Esophagus muscularis mucosa (tissue), 4 donors: ENCODE data around the gene TEX48. TPM values are rescaled to one million over a fixed set of nuclear protein-coding genes. Genes with fewer than 3 reads are reported as not detected.

Experiments
- DNase-seq: peaks from one replicate; pipeline ENCODE4 v3.0.0-alpha.2; 2017; ENCODE audit errors: extremely low spot score
- H3K27ac ChIP-seq, 4 donors: fragments of 200-600 bp; sonication (generic); replicated peaks in 1 of 4; 1 replicate in 3 of 4; 2 replicates in 1 of 4; pipeline ENCODE4 v1.5.1; 2016 to 2019; ENCODE audit warnings: mild to moderate bottlenecking in 1 of 4
- H3K27me3 ChIP-seq, 4 donors: fragments of 200-600 bp; sonication (generic); one replicate each; pipeline versions ENCODE4 v1.5.1 to v1.6.0; 2016 to 2019
- H3K36me3 ChIP-seq, 4 donors: fragments of 200-600 bp; sonication (generic); one replicate each; pipeline ENCODE4 v1.5.1; 2016 to 2019
- H3K4me1 ChIP-seq, 4 donors: fragments of 200-600 bp; sonication (generic); one replicate each; pipeline ENCODE4 v1.5.1; 2016 to 2019
- H3K4me3 ChIP-seq, 4 donors: fragments of 200-600 bp; sonication (generic); 1 replicate in 2 of 4; 2 replicates in 2 of 4; pipeline ENCODE4 v1.5.1; 2016 to 2019; ENCODE audit warnings: mild to moderate bottlenecking in 4 of 4, moderate library complexity in 1 of 4
- H3K9me3 ChIP-seq, 4 donors: fragments of 200-600 bp; sonication (generic); 1 replicate in 3 of 4; 2 replicates in 1 of 4; pipeline ENCODE4 v1.5.1; 2016 to 2019
- CTCF ChIP-seq, 3 experiments: fragments of 200-600 bp in 2 of 3; fragments of 450-650 bp in 1 of 3; sonication (generic) in 2 of 3; IDR thresholded peaks; one replicate each; pipeline ENCODE4 v1.5.1; 2017 to 2019; ENCODE audit warnings: antibody characterized with exemption in 3 of 3, mild to moderate bottlenecking in 2 of 3, moderate library complexity in 1 of 3
- EP300 ChIP-seq: sonication (generic); formaldehyde crosslinking; IDR thresholded peaks from one replicate; pipeline ENCODE4 v1.6.1; 2017; ENCODE audit warnings: antibody characterized with exemption
- POLR2A ChIP-seq: fragments of 450-650 bp; IDR thresholded peaks from one replicate; pipeline ENCODE4 v1.6.1; 2017; ENCODE audit warnings: antibody characterized with exemption, moderate library complexity, mild to moderate bottlenecking, low read depth
- POLR2AphosphoS5 ChIP-seq, 2 donors: sonication (generic); formaldehyde crosslinking; IDR thresholded peaks; one replicate each; pipeline ENCODE4 v1.6.1; 2017; ENCODE audit warnings: antibody characterized with exemption in 2 of 2
- WGBS: methylation state at CpG from one replicate; pipeline ENCODE4 v1.1.5; 2018; 5-methylcytosine and 5-hydroxymethylcytosine counted together
- intact Hi-C: fragments of 100-400 bp; cut with DNase I; formaldehyde crosslinking; loops from one replicate; pipeline ENCODE4 v1.15.1; 2023
- total RNA-seq, 4 donors: library from RNA; depleted of rRNA; stranded (reverse); fragments of >200 nt; gene quantifications; one replicate each; pipeline versions ENCODE4 v1.1.0 to v1.2.1, GENCODE V29; 2016

TEX48 gene
- total RNA-seq, 4 donors from 2014 or later, result not detected

DNA sequence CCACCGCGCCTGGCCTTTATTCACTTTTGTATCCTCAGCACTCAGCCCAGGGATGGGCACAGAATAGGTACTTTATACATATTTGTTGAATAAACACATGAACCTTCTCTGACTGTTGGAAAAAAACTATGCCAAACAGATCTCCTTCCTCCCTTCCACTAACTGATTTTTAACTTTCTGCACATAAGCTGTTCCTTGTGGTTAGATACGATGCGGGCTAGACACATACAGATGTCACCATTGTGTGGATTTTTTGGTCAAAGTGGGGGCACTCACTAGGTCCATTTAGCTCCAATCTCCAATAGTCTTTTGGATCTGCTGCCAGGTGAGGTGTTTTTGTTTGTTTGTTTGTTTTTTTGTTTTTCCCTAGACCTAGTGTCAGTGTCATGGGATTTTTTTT, 5.1 kb downstream of the TEX48 start:
- intact Hi-C loops, result no loop called here
- Histone ChIP-seq H3K9me3 (no peaks in the 10 kb centered on the region), H3K4me3 (no peak overlapping the region), H3K27ac (no peak overlapping the region), H3K4me1 (peaks cover 0 to 15% (median 8%) of the 10 kb centered on the region in 4 donors), H3K36me3 (no peaks in the 10 kb centered on the region), H3K27me3 (no peaks in the 10 kb centered on the region)
- DNase-seq, result no peak
- WGBS, result 94% methylated on average over 4 of the region's 4 CpGs
- TF ChIP-seq POLR2AphosphoS5 (IDR thresholded peaks at IDR 0.05) (no peak), EP300 (no peak), POLR2A (no peak), CTCF (IDR thresholded peaks at IDR 0.05) (no peak)

- WGBS, result 82% methylated on average over 3 of the region's 3 CpGs
- Histone ChIP-seq H3K4me1 (peaks cover 0 to 15% (median 8%) of the 10 kb centered on the region in 4 donors), H3K27me3 (no peaks in the 10 kb centered on the region), H3K36me3 (no peaks in the 10 kb centered on the region), H3K27ac (no peak overlapping the region), H3K4me3 (no peak overlapping the region), H3K9me3 (no peaks in the 10 kb centered on the region)
- intact Hi-C loops, result no loop called here
- DNase-seq, result no peak
- TF ChIP-seq CTCF (IDR thresholded peaks at IDR 0.05) (no peak), POLR2AphosphoS5 (IDR thresholded peaks at IDR 0.05) (no peak), POLR2A (no peak), EP300 (no peak)
These were observed 7.0 kb downstream of the TEX48 start for GRCh38 chr9:114674798-114675540.

DNA sequence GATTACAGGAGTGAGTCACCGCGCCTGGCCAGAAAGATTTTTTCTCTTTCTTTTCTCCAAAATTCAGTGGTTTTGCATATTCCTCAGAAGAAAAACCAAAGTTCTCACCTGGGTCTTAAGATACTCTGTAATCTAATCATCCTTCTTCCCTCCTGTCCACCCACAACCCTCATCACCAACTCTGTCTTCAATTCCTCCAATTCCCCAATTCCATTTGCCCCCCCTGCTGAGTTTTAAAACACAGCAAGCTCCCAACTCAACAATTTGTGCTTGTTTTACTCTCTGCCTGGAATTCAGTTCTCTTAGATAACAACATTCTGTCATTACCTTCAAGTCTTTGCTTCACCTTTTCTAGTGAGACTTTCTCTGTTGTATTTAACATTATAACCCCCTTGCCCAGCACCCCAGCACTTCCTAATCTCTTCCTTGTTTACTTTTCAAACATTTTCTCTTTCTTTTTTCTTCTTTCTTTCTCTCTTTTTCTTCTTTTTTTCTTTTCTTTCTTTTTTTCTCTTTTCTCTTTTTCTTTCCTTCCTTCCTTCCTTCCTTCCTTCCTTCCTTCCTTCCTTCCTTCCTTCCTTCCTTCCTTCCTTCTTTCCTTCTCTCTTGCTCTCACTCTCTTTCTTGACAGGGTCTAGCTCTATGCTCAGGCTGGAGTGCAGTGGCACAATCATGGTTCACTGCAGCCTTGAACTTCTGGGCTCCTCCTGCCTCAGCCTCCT, 7.8 kb downstream of the TEX48 start:
- Histone ChIP-seq H3K27me3 (no peaks in the 10 kb centered on the region), H3K4me1 (peaks cover 0 to 15% (median 8%) of the 10 kb centered on the region in 4 donors), H3K9me3 (no peaks in the 10 kb centered on the region), H3K4me3 (no peak overlapping the region), H3K27ac (no peak overlapping the region), H3K36me3 (no peaks in the 10 kb centered on the region)
- WGBS, result 85% methylated on average over 2 of the region's 2 CpGs
- TF ChIP-seq CTCF (IDR thresholded peaks at IDR 0.05) (no peak), POLR2AphosphoS5 (IDR thresholded peaks at IDR 0.05) (no peak), EP300 (no peak), POLR2A (no peak)
- intact Hi-C loops, result no loop called here
- no peak for DNase-seq

DNA sequence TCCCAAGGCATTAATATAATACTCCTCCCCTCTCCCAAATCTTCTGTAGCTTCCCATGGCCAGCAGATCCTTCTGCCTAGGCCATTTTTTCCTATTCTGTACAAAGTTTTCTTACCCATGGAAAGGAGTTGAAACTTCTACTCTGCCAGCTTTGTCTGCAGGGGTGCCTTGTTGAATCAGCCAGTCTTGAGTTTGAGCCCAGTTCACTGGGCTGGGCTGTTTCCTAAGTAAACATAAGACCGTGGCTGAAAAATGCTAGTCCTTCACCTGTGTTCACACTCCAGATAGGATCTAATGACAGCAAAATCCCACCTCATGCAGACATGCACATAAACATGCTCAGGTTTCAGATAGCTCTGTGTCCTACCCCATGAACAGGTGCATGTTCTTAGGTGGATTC, 10.4 kb downstream of the TEX48 start:
- Histone ChIP-seq H3K4me3 (no peak overlapping the region), H3K27ac (no peak overlapping the region), H3K36me3 (no peaks in the 10 kb centered on the region), H3K4me1 (no peaks in the 10 kb centered on the region), H3K9me3 (no peaks in the 10 kb centered on the region), H3K27me3 (no peaks in the 10 kb centered on the region)
- TF ChIP-seq CTCF (IDR thresholded peaks at IDR 0.05), result no peak
- TF ChIP-seq EP300, result no peak
- no peak for TF ChIP-seq POLR2AphosphoS5 (IDR thresholded peaks at IDR 0.05)
- TF ChIP-seq POLR2A, result no peak
- intact Hi-C loops, result no loop called here
- no peak for DNase-seq
- 33% methylated on average over 1 of the region's 1 CpG for WGBS
